Tibial nerve (tissue), 4 donors: ENCODE data around the gene MYRF. TPM values are rescaled to one million over a fixed set of nuclear protein-coding genes. Genes with fewer than 3 reads are reported as not detected.

ENCODE experiments used
- DNase-seq, 2 donors: peaks; one replicate each; pipeline ENCODE4 v3.0.0-alpha.2; 2019; ENCODE audit warnings: low spot score in 2 of 2
- H3K27ac ChIP-seq, 4 donors: fragments of 200-600 bp; sonication (generic) in 3 of 4; one replicate each; pipeline ENCODE4 v1.5.1; 2017 to 2019; ENCODE audit warnings: mild to moderate bottlenecking in 1 of 4
- H3K27me3 ChIP-seq, 2 donors: fragments of 200-600 bp; sonication (generic) in 1 of 2; one replicate each; pipeline versions ENCODE4 v1.5.1 to v1.6.0; 2017 to 2019
- H3K36me3 ChIP-seq, 3 donors: fragments of 200-600 bp; sonication (generic); one replicate each; pipeline ENCODE4 v1.5.1; 2018 to 2019
- H3K4me1 ChIP-seq, 4 donors: fragments of 200-600 bp; sonication (generic) in 3 of 4; one replicate each; pipeline ENCODE4 v1.5.1; 2017 to 2019
- H3K4me3 ChIP-seq, 4 donors: fragments of 200-600 bp; sonication (generic) in 3 of 4; one replicate each; pipeline ENCODE4 v1.5.1; 2017 to 2019; ENCODE audit warnings: mild to moderate bottlenecking in 1 of 4, moderate library complexity in 1 of 4
- H3K9me3 ChIP-seq, 4 donors: fragments of 200-600 bp; sonication (generic) in 3 of 4; one replicate each; pipeline ENCODE4 v1.5.1; 2017 to 2019
- EP300 ChIP-seq, 2 donors: sonication (generic); formaldehyde crosslinking; IDR thresholded peaks; one replicate each; pipeline ENCODE4 v1.6.1; 2017; ENCODE audit warnings: antibody characterized with exemption in 2 of 2, mild to moderate bottlenecking in 1 of 2
- POLR2A ChIP-seq, 2 donors: fragments of 450-650 bp; IDR thresholded peaks; one replicate each; pipeline ENCODE4 v1.6.1; 2017; ENCODE audit warnings: antibody characterized with exemption in 2 of 2, mild to moderate bottlenecking in 2 of 2, moderate library complexity in 2 of 2
- WGBS, 2 donors: methylation state at CpG; one replicate each; pipeline ENCODE4 v1.1.5; 2018; 5-methylcytosine and 5-hydroxymethylcytosine counted together
- total RNA-seq, 4 donors: library from RNA; depleted of rRNA; stranded (reverse); fragments of >200 nt; gene quantifications; one replicate each; pipeline ENCODE4 v1.1.0, GENCODE V29; 2016
- TF ChIP-seq, protein P1 (sequence below), 5 experiments: fragments of 200-600 bp in 3 of 5; fragments of 450-650 bp in 2 of 5; sonication (generic) in 3 of 5; IDR thresholded peaks; one replicate each; pipeline ENCODE4 v1.5.1; 2016 to 2019; ENCODE audit warnings: antibody characterized with exemption in 5 of 5, mild to moderate bottlenecking in 3 of 5, moderate library complexity in 2 of 5

The MYRF gene
- total RNA-seq, 4 donors from 2014 or later: 1.0 to 7.5 (median 2.1) TPM

GRCh38 chr11:61719978-61720377, 32.5 kb upstream of the MYRF start:
- DNase-seq: no peak
- WGBS, 2 donors: 84 to 85% methylated on average over 10 to 12 of the region's 12 CpGs
- peaks cover 0 to 41% (median 0%) of the 10 kb centered on the region in 3 donors for H3K36me3 ChIP-seq
- H3K4me1 ChIP-seq: peaks cover 0 to 35% (median 8%) of the 10 kb centered on the region in 4 donors
- no peak overlapping the region for H3K27ac ChIP-seq
- H3K4me3 ChIP-seq: no peak overlapping the region
- no peaks in the 10 kb centered on the region for H3K27me3 ChIP-seq
- H3K9me3 ChIP-seq: no peaks in the 10 kb centered on the region
- no peak for TF ChIP-seq EP300 (IDR thresholded peaks at IDR 0.05)
- TF ChIP-seq, protein P1, sequence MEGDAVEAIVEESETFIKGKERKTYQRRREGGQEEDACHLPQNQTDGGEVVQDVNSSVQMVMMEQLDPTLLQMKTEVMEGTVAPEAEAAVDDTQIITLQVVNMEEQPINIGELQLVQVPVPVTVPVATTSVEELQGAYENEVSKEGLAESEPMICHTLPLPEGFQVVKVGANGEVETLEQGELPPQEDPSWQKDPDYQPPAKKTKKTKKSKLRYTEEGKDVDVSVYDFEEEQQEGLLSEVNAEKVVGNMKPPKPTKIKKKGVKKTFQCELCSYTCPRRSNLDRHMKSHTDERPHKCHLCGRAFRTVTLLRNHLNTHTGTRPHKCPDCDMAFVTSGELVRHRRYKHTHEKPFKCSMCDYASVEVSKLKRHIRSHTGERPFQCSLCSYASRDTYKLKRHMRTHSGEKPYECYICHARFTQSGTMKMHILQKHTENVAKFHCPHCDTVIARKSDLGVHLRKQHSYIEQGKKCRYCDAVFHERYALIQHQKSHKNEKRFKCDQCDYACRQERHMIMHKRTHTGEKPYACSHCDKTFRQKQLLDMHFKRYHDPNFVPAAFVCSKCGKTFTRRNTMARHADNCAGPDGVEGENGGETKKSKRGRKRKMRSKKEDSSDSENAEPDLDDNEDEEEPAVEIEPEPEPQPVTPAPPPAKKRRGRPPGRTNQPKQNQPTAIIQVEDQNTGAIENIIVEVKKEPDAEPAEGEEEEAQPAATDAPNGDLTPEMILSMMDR (IDR thresholded peaks at IDR 0.05): no peak
- TF ChIP-seq POLR2A (IDR thresholded peaks at IDR 0.05): no peak

DNA sequence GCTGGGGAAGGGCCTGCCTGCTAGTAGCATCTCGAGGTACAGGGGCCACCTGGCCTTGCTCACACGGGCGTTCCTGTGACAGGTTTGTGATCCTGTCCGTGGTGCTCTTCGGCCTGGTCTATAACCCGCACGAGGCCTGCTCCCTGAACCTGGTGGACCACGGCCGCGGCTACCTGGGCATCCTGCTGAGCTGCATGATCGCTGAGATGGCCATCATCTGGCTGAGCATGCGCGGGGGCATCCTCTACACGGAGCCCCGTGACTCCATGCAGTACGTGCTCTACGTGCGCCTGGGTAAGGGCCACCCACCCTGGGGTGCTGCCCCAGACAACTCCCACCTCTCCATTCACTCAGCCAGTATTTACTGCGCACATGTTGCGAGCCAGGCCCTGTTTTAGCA, 31.8 kb upstream of the MYRF start:
- Histone ChIP-seq H3K27me3 (no peaks in the 10 kb centered on the region), H3K4me1 (peaks cover 0 to 35% (median 8%) of the 10 kb centered on the region in 4 donors), H3K27ac (no peak overlapping the region), H3K4me3 (no peak overlapping the region), H3K36me3 (peaks cover 0 to 47% (median 0%) of the 10 kb centered on the region in 3 donors), H3K9me3 (no peaks in the 10 kb centered on the region)
- WGBS, 2 donors: 95 to 96% methylated on average over 9 to 17 of the region's 20 CpGs
- TF ChIP-seq, protein P1 (IDR thresholded peaks at IDR 0.05): no peak
- no peak for TF ChIP-seq EP300 (IDR thresholded peaks at IDR 0.05)
- no peak for TF ChIP-seq POLR2A (IDR thresholded peaks at IDR 0.05)
- DNase-seq: no peak

- H3K9me3 ChIP-seq: no peaks in the 10 kb centered on the region
- H3K36me3 ChIP-seq: peaks cover 0 to 86% (median 0%) of the 10 kb centered on the region in 3 donors
- no peak overlapping the region for H3K27ac ChIP-seq
- peaks cover 0 to 6% (median 0%) of the 10 kb centered on the region in 4 donors for H3K4me1 ChIP-seq
- no peaks in the 10 kb centered on the region for H3K27me3 ChIP-seq
- no peak for TF ChIP-seq EP300 (IDR thresholded peaks at IDR 0.05)
- TF ChIP-seq, protein P1 (IDR thresholded peaks at IDR 0.05): no peak
- no peak for TF ChIP-seq POLR2A (IDR thresholded peaks at IDR 0.05)
- DNase-seq: no peak
- WGBS, 2 donors: 83 to 87% methylated on average over 6 to 9 of the region's 9 CpGs
- no peak overlapping the region for H3K4me3 ChIP-seq
These were observed 28.0 kb upstream of the MYRF start for GRCh38 chr11:61724437-61724836.

DNA sequence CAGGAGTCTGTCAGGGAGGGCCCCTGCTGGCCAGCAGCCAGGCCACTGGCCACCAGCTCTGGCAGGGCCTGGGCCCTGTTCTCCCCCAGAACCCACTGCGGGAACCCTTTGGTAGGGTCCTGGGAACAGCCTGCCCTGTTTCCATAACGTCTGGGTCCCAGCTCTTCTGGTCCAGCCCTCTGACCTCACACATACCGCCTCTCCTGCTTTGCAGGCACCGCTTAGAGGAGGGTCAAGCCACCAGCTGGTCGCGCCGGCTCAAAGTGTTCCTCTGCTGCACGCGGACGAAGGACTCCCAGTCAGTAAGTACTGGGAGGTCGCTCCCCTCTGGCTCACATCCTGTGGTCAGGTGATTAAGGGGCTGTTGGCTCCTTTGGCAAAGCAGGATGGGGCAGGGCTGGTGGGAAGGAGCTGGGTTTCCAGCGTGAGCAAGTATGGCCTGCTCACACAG, 26.6 kb upstream of the MYRF start:
- Histone ChIP-seq H3K36me3 (peaks cover 0 to 94% (median 0%) of the 10 kb centered on the region in 3 donors), H3K4me1 (peaks cover 0 to 6% (median 0%) of the 10 kb centered on the region in 4 donors), H3K27ac (no peak overlapping the region), H3K9me3 (no peaks in the 10 kb centered on the region), H3K4me3 (no peak overlapping the region), H3K27me3 (no peaks in the 10 kb centered on the region)
- no peak for TF ChIP-seq EP300 (IDR thresholded peaks at IDR 0.05)
- TF ChIP-seq, protein P1 (IDR thresholded peaks at IDR 0.05): no peak
- no peak for TF ChIP-seq POLR2A (IDR thresholded peaks at IDR 0.05)
- WGBS, 2 donors: 63 to 67% methylated on average over 12 of the region's 12 CpGs
- no peak for DNase-seq

- no peak overlapping the region for H3K4me3 ChIP-seq
- 74 to 81% methylated on average over 3 to 12 of the region's 13 CpGs for whole genome bisulfite sequencing, 2 donors
- peaks cover 0 to 14% (median 0%) of the 10 kb centered on the region in 4 donors for H3K4me1 ChIP-seq
- H3K27ac ChIP-seq: peak overlapping the region in 1 of 4 donors; percentile 2
- no peaks in the 10 kb centered on the region for H3K9me3 ChIP-seq
- H3K27me3 ChIP-seq: no peaks in the 10 kb centered on the region
- TF ChIP-seq EP300 (IDR thresholded peaks at IDR 0.05) (no peak), POLR2A (IDR thresholded peaks at IDR 0.05) (no peak)
- TF ChIP-seq, protein P1 (IDR thresholded peaks at IDR 0.05): no peak
- DNase-seq: no peak
- peaks cover 0 to 98% (median 0%) of the 10 kb centered on the region in 3 donors for H3K36me3 ChIP-seq
These were observed 25.7 kb upstream of the MYRF start for GRCh38 chr11:61726775-61727174.
